BJ (cell line): Measurements from ENCODE around the gene LRRC70. TPM values are rescaled to one million over a fixed set of nuclear protein-coding genes. Genes with fewer than 3 reads are reported as not detected.

Source experiments
- CTCF ChIA-PET: fragments of 350-600 bp; formaldehyde crosslinking; extraction: SDS; loops from one replicate; lab custom pipeline; 2021; ENCODE audit warnings: antibody characterized with exemption, inconsistent platforms; lab: Yijun Ruan, JAX
- POLR2A ChIA-PET: fragments of 300-600 bp; sonication (Branson Sonifier 250); formaldehyde crosslinking; extraction: SDS; loops from one replicate; lab custom pipeline; 2021; ENCODE audit warnings: antibody characterized with exemption; lab: Charles Lee
- DNase-seq: peaks from one replicate; pipeline ENCODE4 v3.0.0-alpha.2; 2011; ENCODE audit warnings: low read depth
- H3K27me3 ChIP-seq: 2 replicates; pipeline ENCODE4 v1.6.0; 2011; ENCODE audit warnings: low read length; ENCODE audit not compliant: control insufficient read depth, insufficient read depth
- H3K36me3 ChIP-seq: 2 replicates; pipeline ENCODE4 v1.5.1; 2011; ENCODE audit warnings: low read length; ENCODE audit not compliant: control insufficient read depth, insufficient read depth
- H3K4me3 ChIP-seq: 2 replicates; pipeline ENCODE4 v1.5.1; 2011; ENCODE audit warnings: low read depth, mild to moderate bottlenecking, control low read depth, low read length
- polyA plus RNA-seq: library from polyadenylated mRNA; depleted of rRNA; stranded (reverse); fragments of >200 nt; gene quantifications from 2 replicates; pipeline ENCODE4 v1.2.3, GENCODE V29; 2011
- TF ChIP-seq, protein P1 (sequence below): IDR thresholded peaks from 2 replicates; pipeline ENCODE4 v1.5.1; 2011; ENCODE audit warnings: low read depth, mild to moderate bottlenecking, control low read depth, inconsistent platforms, low read length, moderate library complexity; ENCODE audit not compliant: insufficient read depth

LRRC70 gene
- polyA plus RNA-seq, 1 experiment: 0.13 TPM

DNA sequence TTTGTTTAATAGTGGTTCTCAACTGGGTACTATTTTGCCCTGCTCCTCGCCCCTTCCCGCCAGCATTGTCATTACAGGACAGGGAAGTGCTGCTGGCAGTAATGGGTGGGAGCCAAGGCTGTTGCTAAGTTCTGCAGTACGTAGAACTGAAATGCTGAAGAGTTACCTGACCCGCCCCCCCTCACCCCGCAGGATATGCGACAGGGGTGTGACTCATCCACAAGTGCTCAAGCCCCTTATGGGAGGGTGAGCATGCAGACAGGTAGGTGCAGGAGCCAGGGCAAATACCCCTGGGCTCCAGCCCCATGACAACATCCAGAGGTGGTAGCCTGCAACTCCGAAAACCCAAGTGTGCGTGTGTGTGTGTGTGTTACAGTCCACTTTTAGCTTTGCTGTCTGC lies 35.7 kb downstream of the LRRC70 start:
- ChIA-PET CTCF (no interaction called here), POLR2A (no interaction called here)
- TF ChIP-seq, protein P1, sequence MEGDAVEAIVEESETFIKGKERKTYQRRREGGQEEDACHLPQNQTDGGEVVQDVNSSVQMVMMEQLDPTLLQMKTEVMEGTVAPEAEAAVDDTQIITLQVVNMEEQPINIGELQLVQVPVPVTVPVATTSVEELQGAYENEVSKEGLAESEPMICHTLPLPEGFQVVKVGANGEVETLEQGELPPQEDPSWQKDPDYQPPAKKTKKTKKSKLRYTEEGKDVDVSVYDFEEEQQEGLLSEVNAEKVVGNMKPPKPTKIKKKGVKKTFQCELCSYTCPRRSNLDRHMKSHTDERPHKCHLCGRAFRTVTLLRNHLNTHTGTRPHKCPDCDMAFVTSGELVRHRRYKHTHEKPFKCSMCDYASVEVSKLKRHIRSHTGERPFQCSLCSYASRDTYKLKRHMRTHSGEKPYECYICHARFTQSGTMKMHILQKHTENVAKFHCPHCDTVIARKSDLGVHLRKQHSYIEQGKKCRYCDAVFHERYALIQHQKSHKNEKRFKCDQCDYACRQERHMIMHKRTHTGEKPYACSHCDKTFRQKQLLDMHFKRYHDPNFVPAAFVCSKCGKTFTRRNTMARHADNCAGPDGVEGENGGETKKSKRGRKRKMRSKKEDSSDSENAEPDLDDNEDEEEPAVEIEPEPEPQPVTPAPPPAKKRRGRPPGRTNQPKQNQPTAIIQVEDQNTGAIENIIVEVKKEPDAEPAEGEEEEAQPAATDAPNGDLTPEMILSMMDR: no peak
- H3K36me3 ChIP-seq: peaks cover 2% of the 10 kb centered on the region; the same call in 1 of the 2 replicates
- H3K27me3 ChIP-seq: no peaks in the 10 kb centered on the region
- no peak for DNase-seq
- H3K4me3 ChIP-seq: no peak overlapping the region

- TF ChIP-seq, protein P1: no peak
- Histone ChIP-seq H3K4me3 (no peak overlapping the region), H3K36me3 (peaks cover 2% of the 10 kb centered on the region; the same call in 1 of the 2 replicates), H3K27me3 (no peaks in the 10 kb centered on the region)
- no peak for DNase-seq
- ChIA-PET CTCF (no interaction called here), POLR2A (no interaction called here)
These were observed 38.1 kb downstream of the LRRC70 start for GRCh38 chr5:62616615-62617277.

- Histone ChIP-seq H3K36me3 (peaks cover 2% of the 10 kb centered on the region; the same call in 1 of the 2 replicates), H3K4me3 (no peak overlapping the region), H3K27me3 (no peaks in the 10 kb centered on the region)
- DNase-seq: no peak
- TF ChIP-seq, protein P1: no peak
- ChIA-PET POLR2A (no interaction called here), CTCF (no interaction called here)
These were observed 39.3 kb downstream of the LRRC70 start for GRCh38 chr5:62617943-62618342.

- no peak for DNase-seq
- TF ChIP-seq, protein P1: no peak
- Histone ChIP-seq H3K36me3 (no peaks in the 10 kb centered on the region), H3K27me3 (no peaks in the 10 kb centered on the region), H3K4me3 (no peak overlapping the region)
- ChIA-PET POLR2A (no interaction called here), CTCF (no interaction called here)
These were observed 42.1 kb downstream of the LRRC70 start for GRCh38 chr5:62620761-62621160.

DNA sequence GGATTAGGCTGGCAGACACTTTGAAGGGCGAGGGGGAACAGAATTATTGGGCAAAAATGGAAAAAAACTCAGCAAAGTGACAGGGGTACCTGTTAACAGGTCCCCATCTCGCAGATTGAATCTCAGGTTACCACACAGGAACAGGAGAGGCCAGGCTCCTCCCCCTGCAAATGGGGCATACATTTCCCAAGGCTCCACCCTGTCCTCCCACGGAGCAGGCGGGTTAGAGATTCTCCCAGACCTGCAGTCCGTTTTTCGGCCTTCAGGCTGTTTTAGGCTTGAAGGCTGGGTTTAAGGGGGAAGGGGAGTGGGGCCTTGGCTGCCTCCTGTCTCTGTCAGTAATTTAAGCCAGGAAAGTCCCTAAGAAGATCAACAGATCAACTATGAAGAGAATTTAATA lies 42.7 kb downstream of the LRRC70 start:
- CTCF ChIA-PET: no interaction called here
- DNase-seq: no peak
- Histone ChIP-seq H3K4me3 (no peak overlapping the region), H3K36me3 (no peaks in the 10 kb centered on the region), H3K27me3 (no peaks in the 10 kb centered on the region)
- POLR2A ChIA-PET: no interaction called here
- TF ChIP-seq, protein P1: no peak
